GM12872 (cell line): ENCODE measurements around the gene TSPAN31.

ENCODE experiments used
- TF ChIP-seq, protein P1 (sequence below): IDR thresholded peaks from 3 replicates; pipeline ENCODE4 v1.5.1; 2011; ENCODE audit warnings: low read depth, mild to moderate bottlenecking, low read length, moderate library complexity; ENCODE audit not compliant: insufficient read depth

Gene TSPAN31

DNA sequence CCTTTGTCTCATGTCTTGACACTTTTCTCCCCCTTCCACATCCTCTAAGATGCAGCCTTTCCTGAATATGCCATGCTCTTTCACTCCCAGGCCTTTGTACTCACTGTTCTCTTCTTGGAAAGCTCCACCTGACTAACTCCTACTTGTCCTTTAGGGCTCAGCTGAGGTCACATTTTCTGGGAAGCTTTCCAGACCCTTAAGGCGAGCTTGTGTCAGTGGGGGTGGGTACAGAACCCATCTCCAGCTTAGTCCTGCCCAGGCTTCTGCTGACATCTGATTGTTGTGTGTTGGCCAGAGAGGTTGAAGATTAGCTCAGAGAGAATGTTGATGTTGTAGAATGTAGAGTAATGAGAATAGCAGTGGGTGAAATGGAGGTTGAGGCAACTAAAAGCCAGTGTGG is 34.9 kb downstream of the TSPAN31 start:
- TF ChIP-seq, protein P1, sequence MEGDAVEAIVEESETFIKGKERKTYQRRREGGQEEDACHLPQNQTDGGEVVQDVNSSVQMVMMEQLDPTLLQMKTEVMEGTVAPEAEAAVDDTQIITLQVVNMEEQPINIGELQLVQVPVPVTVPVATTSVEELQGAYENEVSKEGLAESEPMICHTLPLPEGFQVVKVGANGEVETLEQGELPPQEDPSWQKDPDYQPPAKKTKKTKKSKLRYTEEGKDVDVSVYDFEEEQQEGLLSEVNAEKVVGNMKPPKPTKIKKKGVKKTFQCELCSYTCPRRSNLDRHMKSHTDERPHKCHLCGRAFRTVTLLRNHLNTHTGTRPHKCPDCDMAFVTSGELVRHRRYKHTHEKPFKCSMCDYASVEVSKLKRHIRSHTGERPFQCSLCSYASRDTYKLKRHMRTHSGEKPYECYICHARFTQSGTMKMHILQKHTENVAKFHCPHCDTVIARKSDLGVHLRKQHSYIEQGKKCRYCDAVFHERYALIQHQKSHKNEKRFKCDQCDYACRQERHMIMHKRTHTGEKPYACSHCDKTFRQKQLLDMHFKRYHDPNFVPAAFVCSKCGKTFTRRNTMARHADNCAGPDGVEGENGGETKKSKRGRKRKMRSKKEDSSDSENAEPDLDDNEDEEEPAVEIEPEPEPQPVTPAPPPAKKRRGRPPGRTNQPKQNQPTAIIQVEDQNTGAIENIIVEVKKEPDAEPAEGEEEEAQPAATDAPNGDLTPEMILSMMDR: no peak

GRCh38 chr12:57780284-57780897 is 35.6 kb downstream of the TSPAN31 start:
- TF ChIP-seq, protein P1: no peak

GRCh38 chr12:57781244-57781643 is 36.4 kb downstream of the TSPAN31 start:
- TF ChIP-seq, protein P1: no peak

- TF ChIP-seq, protein P1: no peak
Observed at GRCh38 chr12:57781801-57782200, 37.0 kb downstream of the TSPAN31 start.

DNA sequence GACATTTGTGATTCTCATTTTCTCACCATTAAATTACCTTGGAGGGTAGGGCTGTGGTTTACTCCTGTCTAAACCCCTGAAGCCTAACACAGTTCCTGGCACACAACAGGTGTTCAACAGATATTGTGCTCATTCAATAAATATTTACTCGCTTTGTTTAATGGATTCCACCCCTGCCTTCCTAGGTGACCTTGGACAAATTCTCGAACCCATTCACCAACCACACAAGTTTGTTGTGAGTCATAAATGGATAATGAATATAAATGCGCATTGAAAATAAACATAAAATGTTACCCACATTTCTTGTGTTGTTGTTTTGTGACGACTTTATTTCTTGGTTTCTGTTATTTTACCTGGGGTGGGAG is 37.4 kb downstream of the TSPAN31 start:
- TF ChIP-seq, protein P1: no peak

DNA sequence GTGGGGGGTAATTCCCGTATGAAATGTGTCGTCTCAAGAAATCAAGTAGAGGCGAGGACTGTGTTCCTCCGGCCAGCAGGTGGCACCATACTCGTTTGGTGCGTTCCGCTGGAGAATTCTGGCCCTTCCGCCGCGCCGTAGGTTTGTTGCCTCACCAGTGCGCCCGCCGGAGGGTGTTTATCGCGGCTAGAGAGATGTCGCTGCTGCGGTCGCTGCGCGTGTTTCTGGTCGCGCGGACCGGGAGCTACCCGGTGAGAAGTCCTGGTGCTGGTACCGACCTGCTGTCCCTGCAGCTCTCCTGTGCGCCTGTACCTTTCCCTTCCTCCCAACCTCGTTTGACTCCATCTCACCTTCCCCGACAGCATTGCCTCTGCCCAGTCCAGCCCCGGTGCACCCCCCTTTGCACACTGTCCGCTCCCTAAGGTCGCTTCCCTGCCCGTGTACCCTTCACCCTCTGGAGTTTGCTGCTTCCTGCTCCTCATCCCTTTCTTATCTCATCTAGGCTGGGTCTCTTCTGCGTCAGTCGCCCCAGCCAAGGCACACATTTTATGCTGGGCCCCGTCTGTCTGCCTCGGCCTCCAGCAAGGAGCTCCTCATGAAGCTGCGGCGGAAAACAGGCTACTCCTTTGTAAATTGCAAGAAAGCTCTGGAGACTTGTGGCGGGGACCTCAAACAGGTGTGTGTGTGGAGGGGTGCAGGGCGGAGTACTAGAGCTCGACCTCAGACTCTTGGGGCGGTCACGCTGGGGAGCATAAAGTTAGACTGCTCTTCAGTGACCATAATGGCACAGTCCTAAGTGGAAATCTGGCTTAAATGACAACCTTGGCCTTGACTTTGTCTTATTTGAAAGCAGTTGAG is 38.0 kb downstream of the TSPAN31 start, which contains the start of gene TSFM:
TSS of gene TSFM (plus strand) at position 180 of the 858 bp plus-strand sequence. CDS start at position 195, 15 bp downstream.
- TF ChIP-seq, protein P1: peak; percentile 92

GRCh38 chr12:57783466-57783801 is 38.6 kb downstream of the TSPAN31 start:
- TF ChIP-seq, protein P1: no peak
